Natural killer cell treated with Interleukin-12 subunit alpha and Interleukin-12 subunit beta and Interleukin-15 and Interleukin-18, amount 100 ng/mL, for 72 hours (primary cell): ENCODE data around the gene DDOST. TPM values are rescaled to one million over a fixed set of nuclear protein-coding genes. Genes with fewer than 3 reads are reported as not detected.

Experiments
- total RNA-seq, 2 donors: library from RNA; stranded (reverse); gene quantifications; one replicate each; pipeline ENCODE4 v1.2.3, GENCODE V29; 2022

The DDOST gene
- total RNA-seq, 2 donors from 2014 or later, result 176 to 227 TPM

Other genes starting within 250 kb of the DDOST start
- 1 to 10 TPM; 1.1 to 2.1 TPM for gene CAMK2N1, start 175.2 kb downstream of the DDOST start, total RNA-seq
- gene MUL1, start 153.2 kb downstream of the DDOST start, total RNA-seq, result 10 to 100 TPM; 23.3 to 30.6 TPM
- gene FAM43B, start 108.8 kb downstream of the DDOST start, total RNA-seq, result not detected
- not detected for gene CDA, start 72.3 kb downstream of the DDOST start, total RNA-seq
- 1 to 10 TPM; 3.8 to 4.7 TPM for gene PINK1, start 27.9 kb downstream of the DDOST start, total RNA-seq
- gene KIF17, start 56.6 kb upstream of the DDOST start, total RNA-seq, result not detected
- under 1 TPM; 0.14 to 0.19 TPM for gene SH2D5, start 71.3 kb upstream of the DDOST start, total RNA-seq
- gene HP1BP3, start 125.9 kb upstream of the DDOST start, total RNA-seq, result 100 to 1,000 TPM; 182 to 347 TPM